Psoas muscle (tissue), 8 donors: ENCODE data around the gene HES3. TPM values are rescaled to one million over a fixed set of nuclear protein-coding genes. Genes with fewer than 3 reads are reported as not detected.

Source experiments
- ATAC-seq, 4 donors: fragments of 200-7000 bp; cut with Tn5 transposase; one replicate each; pipeline ENCODE4 v1.9.1; 2020; ENCODE audit warnings: moderate library complexity in 3 of 4, mild to moderate bottlenecking in 2 of 4
- DNase-seq, 2 donors: peaks; one replicate each; pipeline ENCODE4 v3.0.0-alpha.2; 2020
- H3K27ac ChIP-seq: fragments of 200-600 bp; one replicate; pipeline ENCODE4 v1.8.0; 2022
- H3K27me3 ChIP-seq, 3 donors: fragments of 200-600 bp in 1 of 3; one replicate each; pipeline versions ENCODE4 v1.6.1 to v1.8.0; 2013 to 2022; ENCODE audit warnings: low read length in 2 of 3, mild to moderate bottlenecking in 2 of 3, moderate library complexity in 1 of 3; ENCODE audit not compliant: insufficient read depth in 3 of 3
- H3K36me3 ChIP-seq, 2 donors: fragments of 200-600 bp in 1 of 2; one replicate each; pipeline versions ENCODE4 v1.6.1 to v1.8.0; 2013 to 2022; ENCODE audit warnings: low read depth in 1 of 2, mild to moderate bottlenecking in 1 of 2, moderate library complexity in 1 of 2; ENCODE audit not compliant: insufficient read depth in 1 of 2
- H3K4me1 ChIP-seq: fragments of 200-600 bp; one replicate; pipeline ENCODE4 v1.8.0; 2022
- H3K4me3 ChIP-seq: fragments of 200-600 bp; one replicate; pipeline ENCODE4 v1.8.0; 2022; ENCODE audit warnings: mild to moderate bottlenecking
- H3K9me3 ChIP-seq: fragments of 200-600 bp; one replicate; pipeline ENCODE4 v1.8.0; 2022
- WGBS, 3 donors: extraction: QIAGEN DNeasy Blood & Tissue Kit; methylation state at CpG; one replicate each; pipeline versions ENCODE4 v1.1.6 to v1.1.7; 2013; 5-methylcytosine and 5-hydroxymethylcytosine counted together
- intact Hi-C, 2 donors: fragments of 100-400 bp; cut with DNase I; formaldehyde crosslinking; loops; one replicate each; pipeline versions ENCODE4 v1.11.0 to v1.14.2; 2022
- polyA plus RNA-seq, 3 donors: library from polyadenylated mRNA; stranded (reverse); fragments of 200-250 nt; gene quantifications; one replicate each; pipeline ENCODE4 v1.2.3, GENCODE V29; 2013
- total RNA-seq, 4 donors: library from RNA; stranded (reverse); fragmentation: NEBNext Ultra II Directional in 2 of 4; extraction: Animal tissue kit (Norgen Biotek cat#: 25700) in 2 of 4; gene quantifications; one replicate each; pipeline versions ENCODE4 v1.2.1 to v1.2.4, GENCODE V29; 2021 to 2023
- TF ChIP-seq, protein P1 (sequence below): fragments of 200-600 bp; IDR thresholded peaks from one replicate; pipeline ENCODE4 v1.8.0; 2022; ENCODE audit warnings: antibody characterized with exemption
- donor health status: healthy with polysubstance abuse.
- donor health status: DM: no; HTN: no; CAD: no; lungs with moderate emphysema.
- donor health status: Bipolar disorder and iron deficiency.
- donor health status: healthy.
- donor health status: DM: yes; HTN: yes; CAD: no.
- donor health status: DM: no; HTN: no; CAD: no.
- donor health status: DM: no; HTN: no; CAD: no.
- donor health status: DM: yes; HTN: yes; CAD: no.

HES3 gene
- total and polyA plus RNA-seq, 7 donors = not detected

DNA sequence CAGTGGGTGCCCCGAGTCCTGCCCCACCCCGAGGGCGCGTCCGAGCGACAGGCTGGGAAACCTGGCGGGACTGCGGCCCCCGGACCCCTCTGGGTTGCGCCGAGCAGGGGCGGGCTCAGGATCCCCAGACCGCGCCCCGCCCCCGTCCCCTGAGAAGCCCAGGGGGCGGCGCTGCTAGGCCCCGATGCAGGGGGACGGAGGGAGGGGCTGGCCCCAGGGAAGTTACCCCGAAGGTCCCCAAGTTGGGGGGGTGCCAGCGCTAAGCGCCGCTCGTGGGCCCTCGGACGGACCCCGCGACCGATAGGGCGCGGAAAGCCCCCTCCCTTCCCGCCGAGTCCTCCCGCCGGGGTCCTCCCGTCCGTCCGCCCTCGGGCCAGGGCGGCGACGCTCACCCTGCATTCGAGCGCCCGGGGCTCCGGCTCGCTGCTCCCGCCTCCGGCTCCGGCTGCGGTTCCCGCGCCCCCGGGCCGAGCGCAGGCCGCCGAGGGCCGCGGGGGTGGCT lies 16.5 kb downstream of the HES3 start:
- peak overlapping the region; percentile 64 for H3K4me3 ChIP-seq
- H3K36me3 ChIP-seq = no peaks in the 10 kb centered on the region
- DNase-seq (peak; percentile 57 to 64), ATAC-seq (peak in 2 of 4 donors; percentile 11 to 24)
- peaks cover 4% of the 10 kb centered on the region for H3K4me1 ChIP-seq
- TF ChIP-seq, protein P1, sequence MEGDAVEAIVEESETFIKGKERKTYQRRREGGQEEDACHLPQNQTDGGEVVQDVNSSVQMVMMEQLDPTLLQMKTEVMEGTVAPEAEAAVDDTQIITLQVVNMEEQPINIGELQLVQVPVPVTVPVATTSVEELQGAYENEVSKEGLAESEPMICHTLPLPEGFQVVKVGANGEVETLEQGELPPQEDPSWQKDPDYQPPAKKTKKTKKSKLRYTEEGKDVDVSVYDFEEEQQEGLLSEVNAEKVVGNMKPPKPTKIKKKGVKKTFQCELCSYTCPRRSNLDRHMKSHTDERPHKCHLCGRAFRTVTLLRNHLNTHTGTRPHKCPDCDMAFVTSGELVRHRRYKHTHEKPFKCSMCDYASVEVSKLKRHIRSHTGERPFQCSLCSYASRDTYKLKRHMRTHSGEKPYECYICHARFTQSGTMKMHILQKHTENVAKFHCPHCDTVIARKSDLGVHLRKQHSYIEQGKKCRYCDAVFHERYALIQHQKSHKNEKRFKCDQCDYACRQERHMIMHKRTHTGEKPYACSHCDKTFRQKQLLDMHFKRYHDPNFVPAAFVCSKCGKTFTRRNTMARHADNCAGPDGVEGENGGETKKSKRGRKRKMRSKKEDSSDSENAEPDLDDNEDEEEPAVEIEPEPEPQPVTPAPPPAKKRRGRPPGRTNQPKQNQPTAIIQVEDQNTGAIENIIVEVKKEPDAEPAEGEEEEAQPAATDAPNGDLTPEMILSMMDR = no peak
- intact Hi-C loops = no loop called here
- H3K27ac ChIP-seq = no peak overlapping the region
- H3K27me3 ChIP-seq = peaks cover 0 to 52% (median 23%) of the 10 kb centered on the region in 3 donors
- H3K9me3 ChIP-seq = no peaks in the 10 kb centered on the region
- 0 to 1% (median 1%) methylated on average over 26 to 61 of the region's 61 CpGs for WGBS, 3 donors

DNA sequence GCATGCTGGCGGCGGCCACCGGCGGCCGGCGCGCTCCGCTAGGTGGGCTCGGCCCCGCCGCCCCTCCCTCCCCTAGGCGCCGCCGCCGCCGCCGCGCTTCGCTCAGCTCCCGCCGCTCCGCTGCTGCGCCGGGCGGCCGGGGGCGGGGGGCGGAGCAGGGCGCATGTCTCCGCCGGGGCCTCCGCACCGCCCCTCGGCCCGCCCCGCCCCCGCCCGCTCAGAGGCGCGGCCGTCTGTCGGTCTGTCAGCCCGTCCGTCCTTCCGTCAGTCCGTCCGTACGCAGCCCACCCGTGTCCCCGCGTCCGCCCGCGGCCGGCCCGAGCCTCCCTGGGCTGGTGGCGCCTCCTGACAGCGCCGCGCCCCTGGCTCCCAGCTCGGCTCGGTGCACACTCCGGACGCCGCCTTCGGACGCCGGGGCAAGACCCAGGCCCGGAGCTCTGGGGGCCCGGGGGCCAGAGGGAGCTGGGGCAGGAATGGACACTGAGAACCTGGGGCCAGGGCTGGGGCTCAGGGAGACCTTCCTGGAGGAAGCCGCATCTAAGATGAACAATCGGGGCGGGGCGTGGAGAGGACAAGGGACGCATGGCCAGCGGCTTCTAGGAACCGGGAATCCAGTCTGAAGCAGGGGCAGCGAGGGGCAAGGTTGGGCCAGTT lies 17.1 kb downstream of the HES3 start, which contains the start of gene GPR153:
TSS of gene GPR153 (minus strand) at position 138 of the 654 bp plus-strand sequence. CDS start 6,193 bp downstream, outside the sequence.
- ATAC-seq = peak in 3 of 4 donors; percentile 46 to 60 (median 58)
- intact Hi-C loops = no loop called here
- Histone ChIP-seq H3K4me1 (peaks cover 4% of the 10 kb centered on the region), H3K4me3 (peak within 1 kb of the TSS; percentile 64), H3K27ac (no peak within 1 kb of the TSS), H3K27me3 (peaks cover 0 to 52% (median 23%) of the 10 kb centered on the region in 3 donors), H3K9me3 (no peaks in the 10 kb centered on the region), H3K36me3 (no peaks in the 10 kb centered on the region)
- DNase-seq = peak in 1 of 2 donors; percentile 65
- WGBS, 3 donors = 1 to 2% (median 2%) methylated on average over 37 to 78 of the region's 78 CpGs
- TF ChIP-seq, protein P1 = no peak

DNA sequence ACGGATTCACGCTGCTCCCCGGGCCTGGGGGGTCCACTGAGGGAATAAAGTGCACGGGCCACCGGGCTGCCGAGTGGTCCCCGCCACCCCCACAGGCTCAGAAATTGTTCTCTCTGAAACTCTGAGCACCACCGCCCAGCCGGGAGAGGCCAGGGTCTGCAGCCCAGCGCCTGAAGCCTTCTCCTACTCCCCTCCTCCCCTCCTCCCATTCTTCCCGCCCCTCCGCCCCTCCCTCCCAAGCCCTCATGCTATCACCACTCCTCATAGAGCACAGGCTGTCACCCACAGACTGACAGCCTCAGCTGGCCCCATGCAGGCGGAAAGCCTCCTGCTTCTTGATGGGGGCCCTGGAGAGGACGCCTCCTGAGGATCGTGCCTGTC lies 17.6 kb downstream of the HES3 start:
- Histone ChIP-seq H3K36me3 (no peaks in the 10 kb centered on the region), H3K4me3 (peak overlapping the region; percentile 57), H3K27me3 (peaks cover 0 to 52% (median 23%) of the 10 kb centered on the region in 3 donors), H3K4me1 (peaks cover 4% of the 10 kb centered on the region), H3K27ac (no peak overlapping the region), H3K9me3 (no peaks in the 10 kb centered on the region)
- no peak for DNase-seq
- intact Hi-C loops = no loop called here
- WGBS, 3 donors = 11 to 28% (median 12%) methylated on average over 12 to 15 of the region's 15 CpGs
- ATAC-seq = peak in 1 of 4 donors; percentile 23
- TF ChIP-seq, protein P1 = no peak

DNA sequence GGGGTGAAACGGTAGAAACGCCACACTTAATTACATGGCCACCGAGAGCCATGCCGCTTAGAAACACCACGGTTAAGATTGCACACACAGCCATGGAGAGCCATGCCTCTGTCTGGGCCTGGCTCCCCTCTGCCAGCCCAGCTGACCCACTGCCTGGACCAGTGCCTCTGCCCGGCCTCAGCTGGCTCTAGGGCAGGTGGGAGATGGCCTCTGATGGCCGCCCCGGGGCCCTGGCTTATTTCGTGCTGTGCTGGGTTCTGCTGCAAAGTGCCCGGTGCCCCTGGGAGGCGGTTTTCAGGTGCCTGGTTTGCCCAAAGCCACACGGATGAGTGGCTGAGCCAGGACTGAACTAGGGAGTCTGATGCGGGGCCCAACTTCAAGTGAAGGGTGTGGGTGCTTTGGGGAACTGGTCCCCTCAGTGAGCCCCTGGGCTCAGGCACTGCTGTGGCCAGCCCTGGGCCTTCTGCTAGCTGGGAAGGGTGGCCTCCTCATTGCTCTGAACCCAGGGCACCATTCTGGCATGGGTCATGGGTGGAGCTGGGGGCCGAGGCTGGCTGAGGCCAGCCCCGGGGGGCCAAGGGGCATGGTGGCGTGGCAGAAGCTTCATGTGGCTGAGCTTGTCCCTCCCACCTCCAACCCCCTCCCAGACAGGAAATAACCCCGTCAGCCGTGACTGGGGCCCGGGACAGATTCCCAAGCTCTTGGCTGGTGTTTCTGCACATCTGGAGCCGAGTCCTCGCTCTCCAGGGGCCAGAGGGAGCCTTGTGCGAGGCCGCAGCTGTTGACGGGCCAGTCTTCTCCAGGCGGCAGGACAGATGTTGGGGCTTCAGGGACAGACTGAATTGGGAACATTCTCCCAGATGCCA lies 18.8 kb downstream of the HES3 start:
- ATAC-seq = peak in 2 of 4 donors; percentile 38 to 58
- DNase-seq = peak; percentile 66 to 88
- WGBS, 3 donors = 37 to 61% (median 42%) methylated on average over 23 to 25 of the region's 25 CpGs
- Histone ChIP-seq H3K4me1 (peaks cover 4% of the 10 kb centered on the region), H3K27me3 (peaks cover 0 to 52% (median 23%) of the 10 kb centered on the region in 3 donors), H3K9me3 (no peaks in the 10 kb centered on the region), H3K27ac (no peak overlapping the region), H3K36me3 (no peaks in the 10 kb centered on the region), H3K4me3 (no peak overlapping the region)
- intact Hi-C loops = no loop called here
- TF ChIP-seq, protein P1 = no peak
